GM18520 (cell line): ENCODE data around the gene CACNA1D.

ENCODE experiments used
- ATAC-seq: cut with Tn5 transposase; IDR thresholded peaks from one replicate; pipeline ENCODE4 v1.9.1; 2021; ENCODE audit not compliant: unreplicated experiment

The CACNA1D gene

GRCh38 chr3:53739966-53740365 lies 245.6 kb downstream of the CACNA1D start:
- ATAC-seq, result no peak

- ATAC-seq, result no peak
These were observed 246.5 kb downstream of the CACNA1D start for GRCh38 chr3:53740956-53741355.

- no peak for ATAC-seq
These were observed 249.9 kb downstream of the CACNA1D start for GRCh38 chr3:53744351-53744750.

- ATAC-seq, result no peak
These were observed 253.1 kb downstream of the CACNA1D start for GRCh38 chr3:53747559-53747958.

GRCh38 chr3:53748512-53749271 lies 254.3 kb downstream of the CACNA1D start:
- ATAC-seq, result peak; percentile 80

GRCh38 chr3:53749448-53749847 lies 255.0 kb downstream of the CACNA1D start:
- ATAC-seq, result no peak

GRCh38 chr3:53750253-53751210 lies 256.1 kb downstream of the CACNA1D start:
- no peak for ATAC-seq

- ATAC-seq, result no peak
These were observed 259.2 kb downstream of the CACNA1D start for GRCh38 chr3:53753518-53754183.

GRCh38 chr3:53754325-53754724 lies 259.9 kb downstream of the CACNA1D start:
- no peak for ATAC-seq

- ATAC-seq, result no peak
These were observed 264.4 kb downstream of the CACNA1D start for GRCh38 chr3:53758846-53759245.

GRCh38 chr3:53763353-53763752 lies 268.9 kb downstream of the CACNA1D start:
- no peak for ATAC-seq

GRCh38 chr3:53764026-53764775 lies 269.8 kb downstream of the CACNA1D start:
- no peak for ATAC-seq

- no peak for ATAC-seq
These were observed 271.3 kb downstream of the CACNA1D start for GRCh38 chr3:53765753-53766152.

- no peak for ATAC-seq
These were observed 272.3 kb downstream of the CACNA1D start for GRCh38 chr3:53766706-53767105.

- no peak for ATAC-seq
These were observed 274.4 kb downstream of the CACNA1D start for GRCh38 chr3:53768478-53769459.

GRCh38 chr3:53772562-53772961 lies 278.2 kb downstream of the CACNA1D start:
- ATAC-seq, result no peak

GRCh38 chr3:53773021-53773436 lies 278.6 kb downstream of the CACNA1D start:
- no peak for ATAC-seq

- ATAC-seq, result no peak
These were observed 279.4 kb downstream of the CACNA1D start for GRCh38 chr3:53773611-53774368.

- no peak for ATAC-seq
These were observed 280.0 kb downstream of the CACNA1D start for GRCh38 chr3:53774414-53774813.
